Activated CD4-positive, CD25-positive, alpha-beta regulatory T cell treated with anti-CD3 and anti-CD28 coated beads, Interleukin-2, amount 50 U/mL, for 72 hours (primary cell): ENCODE data around the gene WFDC10B.
"Not testable (repeated sequence)": the region's sequence is repeated elsewhere in the genome, so short reads cannot be mapped to it uniquely, and the experiment has no call there.

Source experiments
- DNase-seq: peaks from one replicate; pipeline ENCODE4 v3.0.0; 2021

WFDC10B gene

DNA sequence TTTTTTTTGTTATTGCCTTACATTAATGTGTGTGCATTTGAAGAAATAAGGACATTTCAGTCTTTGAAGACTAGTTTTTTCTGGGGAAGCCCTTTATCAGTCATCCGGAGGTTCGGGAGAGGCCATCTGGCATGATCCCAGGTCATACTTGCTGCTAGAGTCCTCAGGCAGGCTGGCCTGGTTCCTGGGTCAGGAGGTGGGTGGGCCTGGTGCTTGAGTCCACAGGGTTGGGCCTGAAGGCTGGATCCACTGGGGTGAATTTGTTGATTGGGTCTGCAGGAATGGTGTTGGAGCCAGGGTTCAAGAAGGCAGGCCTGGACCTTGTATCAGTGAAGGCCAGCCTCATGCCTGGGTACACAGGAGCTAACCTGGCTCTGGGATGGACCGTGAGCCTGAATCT is 57.9 kb downstream of the WFDC10B start:
- no peak for DNase-seq

DNA sequence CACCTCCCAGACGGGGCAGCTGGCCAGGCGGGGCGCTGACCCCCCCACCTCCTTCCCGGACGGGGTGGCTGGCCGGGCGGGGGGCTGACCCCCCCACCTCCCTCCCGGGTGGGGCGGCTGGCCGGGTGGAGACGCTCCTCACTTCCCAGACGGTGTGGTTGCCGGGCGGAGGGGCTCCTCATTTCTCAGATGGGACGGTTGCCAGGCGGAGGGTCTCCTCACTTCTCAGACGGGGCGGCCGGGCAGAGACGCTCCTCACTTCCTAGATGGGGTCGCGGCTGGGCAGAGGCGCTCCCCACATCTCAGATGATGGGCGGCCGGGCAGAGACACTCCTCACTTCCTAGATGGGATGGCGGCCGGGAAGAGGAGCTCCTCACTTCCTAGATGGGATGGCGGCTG is 59.0 kb downstream of the WFDC10B start:
- not testable (repeated sequence) for DNase-seq

DNA sequence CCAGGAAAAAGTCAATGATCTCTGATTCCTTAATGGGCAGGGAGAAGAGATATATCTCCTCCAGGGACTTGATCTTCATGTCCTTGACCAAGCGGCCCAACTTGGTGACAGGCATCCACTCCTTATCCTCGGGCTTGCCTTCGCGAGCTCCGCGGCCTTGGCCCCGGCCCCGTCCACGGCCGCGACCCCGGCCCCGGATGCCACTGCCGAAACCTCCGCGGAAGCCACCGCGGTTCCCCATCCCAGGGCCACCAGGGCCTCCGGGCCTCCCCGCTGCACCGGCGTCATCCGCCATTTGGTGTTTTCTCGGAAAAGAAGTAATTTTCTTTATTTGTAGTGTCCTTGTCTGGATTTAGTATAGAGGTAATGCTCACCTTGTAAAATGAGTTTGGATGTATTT is 63.7 kb downstream of the WFDC10B start:
- DNase-seq: not testable (repeated sequence)

DNA sequence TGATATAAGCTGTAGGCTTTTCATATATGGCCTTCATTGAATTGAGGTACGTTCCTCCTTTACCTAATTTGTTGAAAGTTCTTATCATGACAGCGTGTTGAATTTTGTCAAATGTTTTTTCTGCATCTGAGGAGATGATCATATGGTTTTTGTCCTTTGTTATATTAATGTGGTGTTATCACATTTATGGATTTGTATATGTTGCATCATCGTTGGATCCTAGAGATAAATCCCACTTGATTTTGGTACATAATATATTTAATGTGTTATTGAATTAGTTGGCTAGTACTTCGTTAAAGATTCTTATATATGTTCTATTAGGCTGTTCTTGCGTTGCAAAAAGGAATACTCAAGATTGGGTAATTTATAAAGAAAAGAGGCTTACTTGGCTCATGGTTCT is 65.1 kb downstream of the WFDC10B start:
- DNase-seq: no peak

DNA sequence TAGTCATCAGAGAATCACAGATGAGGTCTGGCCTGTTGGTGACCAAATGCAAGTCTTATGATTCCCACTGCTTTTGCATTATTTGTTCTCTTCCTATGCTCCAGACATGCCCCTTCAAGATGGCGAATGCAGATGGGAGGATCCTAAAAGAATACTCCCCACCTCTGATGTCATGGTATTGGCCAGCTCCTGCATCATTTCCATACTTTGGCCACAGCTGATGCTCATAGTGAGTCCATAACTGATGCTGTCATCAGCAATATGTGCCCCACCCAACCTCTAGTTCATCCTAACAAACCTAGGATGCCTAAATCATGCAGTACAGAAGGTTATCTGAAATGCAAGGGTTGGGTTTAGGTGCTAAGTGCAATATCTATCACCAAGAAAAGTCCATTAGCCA is 68.3 kb downstream of the WFDC10B start:
- DNase-seq: no peak
